ENCODE data around the gene SLC35F6. TPM values are rescaled to one million over a fixed set of nuclear protein-coding genes. Genes with fewer than 3 reads are reported as not detected.

SLC35F6 gene
- total and polyA plus RNA-seq, 2 donors (not counting 1 experiment from before 2014, with no cell fraction given), result 10.4 to 15.2 TPM

- ATAC-seq (ENCODE audit: low read depth), result no peak
- Histone ChIP-seq H3K4me1 (ENCODE audit: control insufficient read depth in 2 of 2, insufficient read depth in 2 of 2, low read length in 2 of 2) (peaks cover 3 to 4% of the 10 kb centered on the region in 2 donors), H3K27me3 (replicated peaks in 1 of 4; ENCODE audit: control extremely low read depth in 1 of 4, control insufficient read depth in 3 of 4, insufficient read depth in 4 of 4, low read length in 3 of 4) (no peaks in the 10 kb centered on the region), H2AFZ (ENCODE audit: insufficient read depth, low read depth, low read length, poor library complexity, severe bottlenecking) (no peak overlapping the region), H3K27ac (ENCODE audit: low read length in 2 of 2) (no peak overlapping the region), H3K9ac (ENCODE audit: low read length) (no peak overlapping the region), H3K4me3 (ENCODE audit: control extremely low read depth in 1 of 5, extremely low read depth in 1 of 5, insufficient read depth in 1 of 5, low read depth in 2 of 5, low read length in 4 of 5) (no peak overlapping the region), H3K4me2 (replicated peaks; ENCODE audit: low read depth, low read length, poor library complexity, severe bottlenecking) (no peak overlapping the region), H3K9me3 (ENCODE audit: control extremely low read depth in 1 of 3, control insufficient read depth in 2 of 3, insufficient read depth in 1 of 3, low read length in 2 of 3) (no peaks in the 10 kb centered on the region), H4K20me1 (ENCODE audit: control insufficient read depth, insufficient read depth, low read length, poor library complexity, severe bottlenecking) (no peaks in the 10 kb centered on the region), H3K36me3 (replicated peaks in 1 of 2; ENCODE audit: control extremely low read depth in 1 of 2, control insufficient read depth in 1 of 2, extremely low read depth in 1 of 2, insufficient read depth in 2 of 2, low read length in 1 of 2) (peaks cover 3 to 41% of the 10 kb centered on the region in 2 experiments), H3K79me2 (ENCODE audit: control insufficient read depth, insufficient read depth, low read length) (no peaks in the 10 kb centered on the region)
- TF ChIP-seq EZH2 (IDR thresholded peaks at IDR 0.05; ENCODE audit: borderline replicate concordance, insufficient read depth, low read depth, low read length, poor library complexity, severe bottlenecking), result no peak
- TF ChIP-seq CTCF (IDR thresholded peaks at IDR 0.05), result no peak
- CTCF ChIA-PET, result interaction anchor here (1.1 kb wide), 1 partner anchor 27 kb away, joined by 4 read pairs; no protein-coding TSS in a partner anchor
- DNase-seq, result no peak
- intact Hi-C loops (cut with micrococcal nuclease), result loop anchor here (10.0 kb wide), 3 partner anchors 305 to 1805 kb away; partner anchors contain the start of genes BABAM2, DNAJC27, KHK and RBKS
- WGBS (ENCODE audit: insufficient coverage), result 100% methylated on average over 4 of the region's 4 CpGs
- Mint-ChIP-seq H3K9me3 (ENCODE audit: insufficient read depth) (no peaks in the 10 kb centered on the region), H3K27me3 (no peaks in the 10 kb centered on the region), H3K4me1 (peaks cover under 1% of the 10 kb centered on the region), H3K4me3 (no peak overlapping the region), H3K27ac (no peak overlapping the region)
- POLR2A ChIA-PET, result no interaction called here
Observed at GRCh38 chr2:26780203-26780760, 16.2 kb downstream of the SLC35F6 start.

All from B cell (primary cell).